H1 (cell line): ENCODE measurements around the gene ARHGEF7. TPM values are rescaled to one million over a fixed set of nuclear protein-coding genes. Genes with fewer than 3 reads are reported as not detected.

ENCODE experiments used
- POU5F1 ChIP-seq: IDR thresholded peaks from 2 replicates; pipeline ENCODE4 v1.6.1; 2011; ENCODE audit warnings: low read depth, mild to moderate bottlenecking, low read length, moderate library complexity
- RNF2 ChIP-seq: fragments of 200-900, 300-1000 bp; sonication (generic); IDR thresholded peaks from 2 replicates; pipeline ENCODE4 v1.7.1; 2016; ENCODE audit warnings: borderline replicate concordance, low read depth, mild to moderate bottlenecking, antibody characterized with exemption, low read length; ENCODE audit not compliant: poor library complexity, severe bottlenecking; ENCODE audit errors: missing control alignments
- polyA plus RNA-seq, 7 experiments: library from polyadenylated mRNA; depleted of rRNA in 3 of 7; stranded (reverse) in 5 of 7; unstranded in 2 of 7; fragments of >200 nt in 5 of 7; fragments of 200-250 nt in 2 of 7; gene quantifications; 1 replicate in 5 of 7; 2 replicates in 1 of 7; 4 replicates in 1 of 7; pipeline versions ENCODE4 v1.2.1 to v1.2.3, GENCODE V29; 2011 to 2013; ENCODE audit warnings: missing spikeins in 2 of 7, mixed read lengths in 2 of 7
- total RNA-seq: library from RNA; stranded (reverse); fragmentation: NEBNext Ultra II Directional; extraction: Animal tissue kit (Norgen Biotek cat#: 25700); gene quantifications from 2 replicates; pipeline ENCODE4 v1.2.1, GENCODE V29; 2021

The ARHGEF7 gene
- total and polyA plus RNA-seq, 2 of the 8 experiments (the other 6 are each of a cell fraction or from before 2014, with no cell fraction given), result 26.2 to 56.5 TPM

DNA sequence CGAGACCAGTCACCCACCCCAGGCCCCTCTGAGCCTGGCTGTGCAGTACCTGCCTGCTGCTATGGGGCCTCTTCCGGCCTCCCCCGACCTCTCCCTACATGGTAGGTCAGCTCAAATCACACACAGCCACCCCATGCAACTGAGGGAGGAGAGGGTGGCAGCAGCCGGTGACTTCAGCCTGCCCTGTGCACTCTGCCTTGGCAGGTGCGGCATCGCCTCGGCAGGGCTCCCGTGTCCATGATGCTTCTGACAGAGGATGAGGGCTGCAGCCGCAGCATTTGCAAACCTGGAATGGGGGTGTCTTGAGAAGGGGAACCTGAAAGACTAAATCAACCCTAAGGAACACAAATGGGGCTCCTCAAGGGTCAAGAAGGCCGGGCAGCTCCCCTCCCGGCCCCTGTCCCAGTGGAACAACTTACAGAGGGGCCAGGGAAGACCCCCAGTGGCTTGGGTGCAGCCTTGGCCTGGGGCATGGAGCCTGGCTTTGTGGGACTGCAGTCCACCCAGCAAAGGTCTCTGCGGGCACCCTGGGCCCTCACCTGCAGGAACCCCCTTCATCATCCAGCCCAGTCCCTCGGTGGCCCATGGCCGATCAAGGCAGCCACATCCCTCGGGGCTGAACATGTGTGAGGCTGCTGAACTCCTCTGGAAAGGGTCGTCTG is 212.0 kb downstream of the ARHGEF7 start (continued):
- TF ChIP-seq POU5F1, result no peak
- no peak for TF ChIP-seq RNF2
